ENCODE data around the gene KRT16. TPM values are rescaled to one million over a fixed set of nuclear protein-coding genes. Genes with fewer than 3 reads are reported as not detected.

The KRT16 gene
- total RNA-seq, 1 donor from 2014 or later, result not detected

Other genes starting within 250 kb of the KRT16 start
- gene KRT33B, start 243.0 kb downstream of the KRT16 start, total RNA-seq, result not detected in 2 replicates
- not detected in 2 replicates for gene KRT34, start 230.5 kb downstream of the KRT16 start, total RNA-seq
- not detected in 2 replicates for gene KRT31, start 215.2 kb downstream of the KRT16 start, total RNA-seq
- not detected in 2 replicates for gene KRT37, start 188.2 kb downstream of the KRT16 start, total RNA-seq
- not detected in 2 replicates for gene KRT38, start 171.8 kb downstream of the KRT16 start, total RNA-seq
- not detected in 2 replicates for gene KRT32, start 145.4 kb downstream of the KRT16 start, total RNA-seq
- gene KRT35, start 131.6 kb downstream of the KRT16 start, total RNA-seq, result not detected in 2 replicates
- gene KRT36, start 122.9 kb downstream of the KRT16 start, total RNA-seq, result not detected in 2 replicates
- not detected in 2 replicates for gene KRT13, start 107.2 kb downstream of the KRT16 start, total RNA-seq
- not detected in 2 replicates for gene KRT15, start 93.9 kb downstream of the KRT16 start, total RNA-seq
- not detected in 2 replicates for gene KRT19, start 84.5 kb downstream of the KRT16 start, total RNA-seq
- gene KRT9, start 40.7 kb downstream of the KRT16 start, total RNA-seq, result not detected in 2 replicates
- not detected in 2 replicates for gene KRT14, start 25.9 kb downstream of the KRT16 start, total RNA-seq
- 0.54 and 0.59 TPM in 2 replicates for gene KRT17, start 11.8 kb upstream of the KRT16 start, total RNA-seq
- gene EIF1, start 76.1 kb upstream of the KRT16 start, total RNA-seq, result 833 and 842 TPM in 2 replicates
- gene GAST, start 99.6 kb upstream of the KRT16 start, total RNA-seq, result not detected in 2 replicates
- 0.05 TPM in 2 replicates for gene HAP1, start 121.9 kb upstream of the KRT16 start, total RNA-seq
- 0.10 and 0.20 TPM in 2 replicates for gene JUP, start 173.9 kb upstream of the KRT16 start, total RNA-seq
- gene P3H4, start 199.2 kb upstream of the KRT16 start, total RNA-seq, result 3.4 TPM in 2 replicates
- 0.51 TPM in 1 of 2 replicates, not detected in the other for gene FKBP10, start 200.2 kb upstream of the KRT16 start, total RNA-seq
- 24.3 and 24.9 TPM in 2 replicates for gene NT5C3B, start 223.5 kb upstream of the KRT16 start, total RNA-seq
- gene KLHL10, start 225.1 kb upstream of the KRT16 start, total RNA-seq, result not detected in 2 replicates